ENCODE measurements around the gene MGST2. TPM values are rescaled to one million over a fixed set of nuclear protein-coding genes. Genes with fewer than 3 reads are reported as not detected.

MGST2 gene
- total and polyA plus RNA-seq, 2 experiments from 2014 or later, result 4.6 to 19.1 TPM

DNA sequence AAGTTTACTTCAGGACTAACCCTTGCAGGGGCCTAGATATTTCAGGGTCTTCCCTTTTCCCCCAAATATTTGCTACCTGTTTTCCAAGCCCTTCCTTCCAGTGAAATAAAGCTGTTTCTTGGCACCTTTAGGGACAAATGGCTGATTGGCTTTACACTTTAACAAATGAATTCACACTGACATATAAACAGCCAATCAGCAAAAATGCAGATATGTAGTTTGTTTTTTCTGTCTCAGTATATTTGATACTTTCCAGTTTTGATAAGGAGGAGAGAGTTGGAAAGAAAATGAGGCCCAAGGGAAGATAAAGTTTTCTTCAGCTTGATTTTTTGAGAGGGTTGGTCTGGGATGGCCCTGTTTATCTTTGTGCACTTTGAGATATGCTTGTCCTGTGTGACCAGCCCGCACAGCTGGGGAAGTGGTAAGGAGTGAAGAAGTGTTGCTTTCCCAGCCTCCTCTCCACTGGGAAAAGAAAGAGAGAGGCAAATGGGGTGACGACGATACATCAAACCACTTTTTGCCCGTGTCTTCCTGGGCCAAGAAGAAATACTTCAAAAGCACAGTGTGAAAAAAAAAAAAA lies 67.5 kb downstream of the MGST2 start:
- TF ChIP-seq POLR2AphosphoS5 (IDR thresholded peaks at IDR 0.05; ENCODE audit: low read depth) (no peak), JUNB (IDR thresholded peaks at IDR 0.05; ENCODE audit: unreplicated experiment) (no peak), EZH2 (IDR thresholded peaks at IDR 0.05; ENCODE audit: low read depth, unreplicated experiment) (no peak), ZNF114 (CRISPR knock-in tag; IDR thresholded peaks at IDR 0.05) (no peak), NANOG (IDR thresholded peaks at IDR 0.05; ENCODE audit: borderline replicate concordance) (no peak), REST (IDR thresholded peaks at IDR 0.05; ENCODE audit: unreplicated experiment) (no peak), CREB1 (CRISPR knock-in tag; IDR thresholded peaks at IDR 0.05; ENCODE audit: low read depth) (no peak)
- Histone ChIP-seq H4K20me1 (replicated peaks; ENCODE audit: insufficient read depth) (no peaks in the 10 kb centered on the region), H3F3A (replicated peaks; ENCODE audit: low read depth) (no peaks in the 10 kb centered on the region), H3K4me3 (no peak overlapping the region), H3K27me3 (ENCODE audit: insufficient read depth) (peaks cover 33% of the 10 kb centered on the region), H3K4me2 (no peak overlapping the region), H3K79me2 (replicated peaks; ENCODE audit: insufficient read depth) (no peaks in the 10 kb centered on the region), H2AFZ (no peak overlapping the region), H3K27ac (ENCODE audit: low read depth) (no peak overlapping the region), H3K9me2 (ENCODE audit: insufficient read depth) (no peaks in the 10 kb centered on the region), H3K36me3 (ENCODE audit: insufficient read depth) (no peaks in the 10 kb centered on the region), H3K4me1 (ENCODE audit: insufficient read depth) (peaks cover 32% of the 10 kb centered on the region)
- Mint-ChIP-seq H3K4me1 (peaks cover 27% of the 10 kb centered on the region), H3K36me3 (ENCODE audit: low read depth) (no peaks in the 10 kb centered on the region), H3K27ac (no peak overlapping the region), H3K27me3 (ENCODE audit: insufficient read depth, low read depth, poor library complexity) (peaks cover 38% of the 10 kb centered on the region), H3K4me3 (no peak overlapping the region), H3K9me3 (no peaks in the 10 kb centered on the region)
- DNase-seq (ENCODE audit: low spot score) (no peak), ATAC-seq (no peak)

- ATAC-seq, result no peak
- Histone ChIP-seq H3F3A (replicated peaks; ENCODE audit: low read depth) (no peaks in the 10 kb centered on the region), H3K79me2 (replicated peaks; ENCODE audit: insufficient read depth) (no peaks in the 10 kb centered on the region), H3K4me1 (ENCODE audit: insufficient read depth) (peaks cover 33% of the 10 kb centered on the region), H3K9me2 (ENCODE audit: insufficient read depth) (no peaks in the 10 kb centered on the region), H3K4me2 (peak overlapping the region; percentile 97), H3K4me3 (peak overlapping the region; percentile 79), H2AFZ (no peak overlapping the region; the same call in none of the 2 replicates), H3K27me3 (ENCODE audit: insufficient read depth) (peaks cover 33% of the 10 kb centered on the region), H3K27ac (ENCODE audit: low read depth) (no peak overlapping the region), H3K36me3 (ENCODE audit: insufficient read depth) (no peaks in the 10 kb centered on the region), H4K20me1 (replicated peaks; ENCODE audit: insufficient read depth) (no peaks in the 10 kb centered on the region)
- DNase-seq (ENCODE audit: low spot score), result no peak
- Mint-ChIP-seq H3K36me3 (ENCODE audit: low read depth) (no peaks in the 10 kb centered on the region), H3K27me3 (ENCODE audit: insufficient read depth, low read depth, poor library complexity) (peaks cover 36% of the 10 kb centered on the region), H3K4me3 (peak overlapping the region; percentile 77), H3K27ac (no peak overlapping the region), H3K4me1 (peaks cover 27% of the 10 kb centered on the region), H3K9me3 (no peaks in the 10 kb centered on the region)
- TF ChIP-seq CREB1 (CRISPR knock-in tag; IDR thresholded peaks at IDR 0.05; ENCODE audit: low read depth), result no peak
- no peak for TF ChIP-seq EZH2phosphoT487 (IDR thresholded peaks at IDR 0.05; ENCODE audit: unreplicated experiment)
- TF ChIP-seq NANOG (IDR thresholded peaks at IDR 0.05; ENCODE audit: borderline replicate concordance), result no peak
- TF ChIP-seq ETS1 (IDR thresholded peaks at IDR 0.05), result no peak
- no peak for TF ChIP-seq ZNF331 (CRISPR knock-in tag; IDR thresholded peaks at IDR 0.05; ENCODE audit: low read depth)
- TF ChIP-seq EZH2 (IDR thresholded peaks at IDR 0.05; ENCODE audit: low read depth, unreplicated experiment), result no peak
- TF ChIP-seq ZNF114 (CRISPR knock-in tag; IDR thresholded peaks at IDR 0.05), result no peak
- no peak for TF ChIP-seq STAT1 (IDR thresholded peaks at IDR 0.05; ENCODE audit: unreplicated experiment)
Measured at GRCh38 chr4:139734201-139734874, 68.7 kb downstream of the MGST2 start.

All from GM23338 (cell line).